GM19193 (cell line): ENCODE results near the gene SHH.

Experiments used
- POLR2A ChIP-seq: IDR thresholded peaks from 4 replicates; pipeline ENCODE4 v1.6.1; 2011; ENCODE audit not compliant: insufficient read depth, insufficient read length; ENCODE audit errors: extremely low read depth

Gene SHH

DNA sequence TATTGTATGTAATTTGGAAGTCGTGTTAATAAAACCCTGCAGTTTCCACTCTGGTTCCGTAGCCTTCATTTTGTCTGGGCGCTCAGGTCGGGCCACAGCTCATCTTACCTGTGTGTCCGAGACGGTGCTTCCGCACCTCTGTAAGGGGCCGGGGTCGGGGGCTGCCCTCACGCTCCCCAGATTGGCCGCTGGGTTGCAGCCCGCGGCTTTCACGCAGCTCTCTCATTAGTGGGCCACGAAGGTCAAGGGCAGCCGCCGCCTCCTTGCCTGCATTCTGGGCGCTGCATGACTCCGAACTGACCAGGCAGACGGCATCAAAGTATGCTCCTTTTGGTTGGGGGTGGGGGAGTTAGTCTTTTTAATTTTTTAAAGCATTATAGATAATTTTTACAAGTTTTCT lies 30.8 kb downstream of the SHH start:
- TF ChIP-seq POLR2A: no peak

DNA sequence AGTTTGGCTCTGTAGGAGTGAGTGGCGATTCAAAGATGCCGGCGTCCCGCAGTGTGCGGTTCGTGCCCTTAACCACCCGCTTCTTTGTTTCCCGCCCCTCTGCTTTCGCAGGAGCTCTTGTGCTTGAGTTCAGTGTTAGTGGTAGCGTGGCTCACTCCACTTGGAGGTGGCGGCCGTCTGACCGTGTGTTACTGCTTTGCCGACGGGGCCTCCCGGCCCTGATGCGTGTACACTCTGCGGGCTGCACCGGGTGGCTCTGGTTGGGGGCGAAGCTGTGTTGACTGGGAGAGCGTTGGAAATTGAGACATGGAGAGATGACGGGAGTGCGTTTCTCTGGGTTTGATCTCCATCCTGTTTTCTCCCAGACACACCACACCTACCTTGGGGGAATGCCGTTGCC lies 31.4 kb downstream of the SHH start:
- TF ChIP-seq POLR2A: no peak

DNA sequence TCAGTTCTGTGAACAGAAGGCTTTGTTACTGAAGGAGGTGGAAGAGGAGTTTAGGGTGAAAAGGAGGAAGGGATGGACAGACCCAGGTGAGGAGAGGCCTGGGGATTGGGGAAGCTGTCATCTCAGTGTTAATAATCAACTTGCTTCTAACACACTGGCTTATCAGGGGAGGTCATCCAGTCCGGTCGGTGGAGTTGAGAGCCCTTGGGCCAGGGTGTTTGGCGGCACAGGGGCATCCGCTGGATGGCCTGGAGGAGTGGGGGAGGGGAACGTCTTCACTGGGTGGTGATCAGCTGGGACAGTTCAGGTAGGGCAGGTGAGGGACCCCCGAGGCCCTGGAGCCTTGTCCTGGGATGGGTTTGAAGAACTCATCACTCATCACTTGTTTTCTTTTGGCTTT lies 33.9 kb downstream of the SHH start:
- TF ChIP-seq POLR2A: no peak

DNA sequence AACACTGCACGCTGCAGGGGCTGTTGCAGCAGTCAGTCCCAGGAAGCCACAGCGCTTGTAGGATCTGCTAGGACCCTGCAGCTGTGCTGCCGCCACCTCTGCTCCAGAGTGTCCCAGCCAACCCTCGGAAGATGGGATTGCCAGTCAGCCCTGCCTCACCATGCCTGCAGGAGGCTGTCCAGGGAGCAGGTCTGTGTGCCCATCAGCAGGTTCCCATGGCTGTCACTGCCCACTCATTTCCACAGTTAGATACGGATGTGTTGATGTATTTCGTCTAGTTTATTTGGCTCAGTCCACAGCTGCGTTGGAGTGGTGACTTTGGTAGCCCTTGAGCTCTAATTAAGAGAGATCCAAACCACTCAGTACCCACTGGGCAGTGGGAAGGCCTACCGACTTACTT lies 35.7 kb downstream of the SHH start:
- TF ChIP-seq POLR2A: no peak

DNA sequence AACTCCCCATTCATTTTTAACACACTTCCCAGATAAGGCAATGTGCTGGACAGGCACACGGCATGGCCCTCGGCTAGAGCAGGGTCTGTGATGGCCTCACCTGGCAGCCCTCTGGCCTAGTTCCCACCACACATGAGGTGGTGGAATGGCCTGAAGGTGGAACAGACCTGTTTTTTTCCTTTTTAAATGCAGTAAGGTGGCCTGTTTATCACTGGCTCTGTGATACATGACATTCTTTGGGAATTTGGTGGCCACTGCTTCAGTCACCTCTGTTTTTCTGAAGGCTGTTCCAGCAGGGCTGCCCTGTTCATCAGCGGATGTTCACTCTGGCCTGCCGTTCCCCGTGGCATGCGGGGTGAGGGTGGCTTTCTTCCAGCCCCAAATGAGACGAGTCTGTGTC lies 36.6 kb downstream of the SHH start:
- TF ChIP-seq POLR2A: no peak

DNA sequence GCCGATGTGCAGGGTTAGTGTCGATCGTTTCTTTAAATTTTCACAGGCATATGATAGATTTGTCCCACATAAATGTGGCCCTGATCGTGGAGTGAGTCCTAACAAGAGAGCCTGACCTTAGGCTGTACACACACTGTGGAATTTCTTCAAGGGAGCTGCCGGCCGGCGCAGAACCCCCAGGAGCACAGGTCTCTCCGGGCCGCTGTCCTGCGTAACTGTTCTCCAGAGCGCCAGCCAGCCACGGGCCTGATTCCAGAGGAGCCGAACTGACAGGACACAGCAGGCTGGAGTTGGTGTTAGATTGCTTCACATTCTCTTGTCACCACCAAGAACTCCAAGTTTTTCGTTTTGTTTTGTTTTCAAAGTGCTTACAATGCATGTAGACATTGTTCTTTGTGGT lies 37.3 kb downstream of the SHH start:
- TF ChIP-seq POLR2A: no peak

DNA sequence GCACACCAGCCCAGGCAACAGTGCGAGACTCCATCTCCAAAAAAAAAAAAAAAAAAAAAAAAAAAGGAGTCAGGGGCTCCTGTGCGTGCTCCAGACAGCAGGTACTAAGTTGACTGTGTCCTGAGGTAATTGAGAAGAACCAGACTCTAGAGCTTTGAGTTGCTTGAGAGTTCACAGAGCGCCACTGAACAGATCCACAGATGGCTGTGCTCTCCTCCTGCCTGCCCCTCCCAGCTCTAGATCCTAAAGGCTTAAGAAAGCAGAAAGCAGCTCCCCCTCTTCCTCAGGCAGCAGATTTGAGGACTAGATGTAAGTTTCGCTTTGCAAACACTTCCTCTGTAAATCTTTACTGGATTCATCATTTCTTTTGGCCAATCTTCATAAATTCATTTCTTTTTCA lies 38.7 kb downstream of the SHH start:
- TF ChIP-seq POLR2A: no peak

DNA sequence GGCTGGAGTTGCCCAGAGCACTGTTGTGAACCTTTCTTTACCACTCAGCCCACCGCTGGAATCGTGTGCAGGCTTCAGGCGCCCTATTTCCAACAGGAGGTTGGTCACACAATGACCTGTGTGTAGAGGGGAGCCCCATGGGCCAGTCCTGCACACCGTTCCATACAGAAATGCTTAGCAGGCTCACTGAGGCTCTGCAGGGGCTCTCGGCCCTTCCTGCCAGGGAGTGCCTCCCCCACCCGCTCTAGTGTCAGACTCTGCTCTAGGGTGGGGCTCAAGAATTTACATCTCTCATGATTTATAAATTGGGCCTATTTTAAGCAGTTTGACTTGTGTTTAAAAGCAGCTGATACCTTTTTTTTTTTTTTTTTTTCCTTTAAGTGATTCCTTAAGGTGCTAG lies 42.0 kb downstream of the SHH start:
- no peak for TF ChIP-seq POLR2A

DNA sequence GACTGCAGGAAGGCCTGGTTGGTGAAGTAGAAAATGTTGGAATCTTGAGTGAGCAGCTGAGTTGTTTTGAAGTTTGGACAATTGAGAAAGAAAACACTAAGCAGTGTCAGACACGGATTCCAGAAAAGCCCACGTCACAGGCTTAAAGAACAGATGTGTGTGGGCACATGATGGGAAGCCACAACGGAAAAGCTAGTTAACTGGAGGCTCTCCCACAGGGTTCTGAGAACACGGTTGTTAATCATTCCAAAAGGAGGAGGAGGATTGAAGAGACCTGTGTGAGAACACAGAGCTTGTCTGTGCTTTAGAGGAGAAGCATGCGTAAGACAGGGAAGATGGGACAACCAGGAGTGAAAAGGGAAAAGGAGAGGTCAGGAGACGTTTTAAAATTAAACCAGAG lies 42.6 kb downstream of the SHH start:
- no peak for TF ChIP-seq POLR2A

DNA sequence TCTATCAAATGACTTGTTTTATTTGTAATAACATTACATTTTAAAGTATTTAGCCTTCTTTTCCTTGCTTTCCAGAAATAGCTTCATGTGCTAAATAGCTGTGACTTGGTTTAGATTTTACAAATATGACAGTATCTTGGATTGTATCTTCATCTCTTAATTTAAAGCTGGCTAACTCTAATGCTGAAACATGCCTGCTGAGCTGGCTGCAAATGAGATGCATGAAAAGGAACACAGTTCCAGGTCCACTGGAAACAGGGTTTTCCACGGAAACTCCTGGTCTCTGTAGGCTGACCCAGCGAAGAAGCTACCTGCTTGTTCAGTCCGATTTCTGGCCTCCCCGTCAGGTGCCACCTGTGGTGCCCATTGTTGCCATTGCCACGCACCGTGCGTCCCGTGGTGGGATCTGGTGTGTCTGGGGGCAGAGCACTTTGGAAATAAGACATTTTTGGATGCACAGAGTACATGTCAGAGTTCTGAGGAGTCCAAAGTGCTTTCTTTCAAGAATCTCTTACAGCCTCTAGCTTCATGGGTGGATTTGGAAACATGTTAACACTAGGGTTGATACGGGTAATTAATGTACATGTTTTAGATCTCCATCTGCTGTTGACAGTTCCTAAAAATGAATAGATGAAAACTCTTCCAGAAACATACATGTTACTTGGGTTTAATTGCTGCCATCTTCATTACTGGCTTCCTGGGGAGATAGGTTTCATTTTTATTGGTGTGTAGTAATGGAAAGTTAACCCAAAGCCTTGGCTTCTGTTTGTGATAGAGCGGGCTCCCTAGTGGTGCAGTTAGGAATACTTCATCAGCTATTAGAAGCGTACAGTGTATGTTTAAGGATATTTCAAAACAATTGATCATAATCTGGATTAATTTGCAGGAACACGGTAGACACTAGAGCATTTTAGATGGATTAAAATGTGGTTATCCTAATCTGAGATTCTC lies 45.0 kb downstream of the SHH start:
- TF ChIP-seq POLR2A: no peak

DNA sequence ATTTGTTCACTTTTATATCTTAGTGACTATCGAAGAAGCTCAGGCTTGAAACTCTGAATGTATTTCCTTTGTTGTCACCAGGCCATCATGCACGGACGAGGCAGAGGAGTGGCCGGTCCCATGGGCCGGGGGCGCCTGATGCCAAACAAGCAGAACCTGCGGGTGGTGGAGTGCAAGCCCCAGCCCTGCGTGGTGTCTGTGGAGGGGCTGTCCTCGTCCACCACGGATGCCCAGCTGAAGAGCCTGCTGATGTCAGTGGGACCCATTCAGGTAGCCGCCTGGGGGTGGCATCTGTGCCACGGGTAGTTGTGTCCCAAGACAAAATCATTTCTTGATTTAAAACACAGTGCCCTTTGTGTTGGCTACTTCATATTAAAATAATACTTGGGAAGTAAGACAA lies 45.9 kb downstream of the SHH start:
- TF ChIP-seq POLR2A: no peak

DNA sequence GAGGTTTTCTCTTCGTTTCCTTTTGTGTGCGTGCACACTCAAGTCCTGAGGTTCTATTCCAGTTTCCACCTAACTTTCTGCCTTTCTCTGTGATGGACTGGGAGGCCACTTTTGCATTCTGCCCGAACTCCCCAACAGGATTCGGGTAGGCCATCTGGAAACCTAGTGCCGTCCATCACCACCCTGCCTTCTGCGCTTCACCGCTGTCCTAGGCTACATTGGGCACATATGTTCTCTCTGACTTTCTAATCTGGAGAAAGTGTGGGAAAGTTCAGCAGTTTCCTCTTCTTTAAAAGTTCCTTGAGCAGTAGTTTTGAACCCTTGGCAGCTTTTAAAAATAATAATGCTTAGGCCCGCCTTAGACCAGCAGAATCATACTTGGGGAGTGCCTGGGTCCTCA lies 46.8 kb downstream of the SHH start:
- TF ChIP-seq POLR2A: no peak

DNA sequence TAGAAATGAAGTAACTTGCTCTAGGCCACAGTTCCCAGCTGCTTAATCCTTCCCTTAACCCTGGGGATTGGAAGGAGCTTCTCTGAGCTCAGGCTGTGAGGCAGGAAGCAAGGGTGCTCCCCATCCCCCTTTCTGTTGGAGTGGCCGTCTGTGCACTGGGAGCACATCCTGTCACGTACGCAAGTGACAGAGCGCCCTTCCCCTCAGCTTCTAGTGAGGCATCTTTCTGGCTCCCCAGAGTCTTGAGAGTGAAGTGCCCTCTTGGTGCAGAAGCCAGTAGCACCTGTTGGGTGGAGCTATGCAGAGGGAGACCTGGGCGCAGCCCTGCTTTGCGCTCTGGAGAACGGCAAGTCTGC lies 47.8 kb downstream of the SHH start:
- no peak for TF ChIP-seq POLR2A

DNA sequence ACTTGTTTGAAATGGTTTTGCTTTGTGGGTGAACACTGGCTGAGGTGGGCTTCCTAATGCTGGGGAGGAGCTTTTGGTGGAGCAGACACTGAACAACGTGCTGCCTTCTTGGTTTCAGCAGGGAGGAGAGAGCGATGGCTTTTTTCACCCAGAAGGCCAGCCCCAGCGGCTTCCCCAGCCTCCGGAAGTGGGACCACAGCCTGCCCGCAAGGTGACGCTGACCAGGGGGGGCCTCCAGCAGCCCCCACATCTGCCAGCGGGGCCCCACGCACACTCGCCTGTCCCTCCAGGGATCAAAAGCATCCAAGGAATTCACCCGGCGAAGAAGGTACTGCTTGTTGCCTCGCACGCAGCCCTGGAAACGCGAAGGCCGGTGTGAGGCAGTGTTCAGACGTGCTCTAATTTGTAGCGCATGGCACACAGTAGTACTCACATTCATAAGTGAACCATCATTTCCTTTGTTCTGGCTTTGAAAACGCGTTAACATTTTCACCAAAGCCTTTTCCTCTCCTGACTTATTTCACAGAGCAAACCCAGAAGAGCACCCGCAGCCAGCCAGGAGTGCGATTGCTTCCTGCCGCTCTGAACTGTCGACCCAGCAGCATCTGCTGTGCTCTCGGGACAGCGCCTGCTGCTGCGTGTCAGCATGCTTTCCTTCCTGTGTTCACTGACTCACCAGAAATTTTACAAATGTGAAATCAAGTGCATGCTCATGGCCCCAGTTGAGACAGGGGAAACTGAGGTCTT lies 48.4 kb downstream of the SHH start:
- TF ChIP-seq POLR2A: no peak

DNA sequence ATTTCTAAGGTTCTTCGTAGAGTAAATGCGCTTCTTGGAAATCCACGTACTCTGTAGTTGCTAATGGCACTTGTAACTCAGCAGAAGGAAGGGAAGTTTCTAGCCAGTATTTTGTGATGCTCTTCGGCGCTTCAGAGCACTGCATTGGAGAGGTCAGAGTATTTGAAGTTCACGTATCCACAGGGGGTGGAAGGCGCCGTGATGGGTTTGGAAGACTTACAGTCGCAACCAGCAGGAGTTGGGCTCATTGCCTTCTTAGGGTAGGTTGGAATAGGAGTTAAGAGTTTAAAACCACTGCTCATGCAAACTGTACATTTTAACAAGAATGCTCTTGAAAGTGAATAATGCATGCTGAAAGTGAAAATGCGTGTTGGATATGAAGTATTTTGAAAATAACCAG lies 49.1 kb downstream of the SHH start:
- no peak for TF ChIP-seq POLR2A

DNA sequence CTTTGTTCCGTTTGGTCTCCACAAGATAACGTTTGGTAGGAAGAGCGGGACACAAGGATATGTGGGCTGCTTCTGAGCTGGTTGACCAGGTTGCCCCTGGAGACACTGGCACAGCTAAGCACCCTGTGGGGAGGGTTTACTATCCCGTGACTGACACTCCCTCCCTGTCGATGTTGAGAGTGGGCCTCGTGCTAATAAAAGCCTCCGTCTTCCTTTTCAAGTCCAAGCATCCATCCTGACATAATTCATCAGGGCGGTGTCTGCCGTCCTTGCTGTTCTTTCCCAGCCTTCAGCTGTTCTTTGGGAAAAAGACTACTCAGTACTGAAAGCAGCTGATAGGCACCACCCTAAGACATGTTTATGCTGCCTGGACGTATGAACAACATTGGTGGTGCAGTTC lies 49.6 kb downstream of the SHH start:
- no peak for TF ChIP-seq POLR2A
